Measurements from ENCODE around the gene GBP7. TPM values are rescaled to one million over a fixed set of nuclear protein-coding genes. Genes with fewer than 3 reads are reported as not detected.

GBP7 gene
- total and polyA plus RNA-seq, 12 donors = 0.14 to 3.2 (median 0.46) TPM; not detected in 2

DNA sequence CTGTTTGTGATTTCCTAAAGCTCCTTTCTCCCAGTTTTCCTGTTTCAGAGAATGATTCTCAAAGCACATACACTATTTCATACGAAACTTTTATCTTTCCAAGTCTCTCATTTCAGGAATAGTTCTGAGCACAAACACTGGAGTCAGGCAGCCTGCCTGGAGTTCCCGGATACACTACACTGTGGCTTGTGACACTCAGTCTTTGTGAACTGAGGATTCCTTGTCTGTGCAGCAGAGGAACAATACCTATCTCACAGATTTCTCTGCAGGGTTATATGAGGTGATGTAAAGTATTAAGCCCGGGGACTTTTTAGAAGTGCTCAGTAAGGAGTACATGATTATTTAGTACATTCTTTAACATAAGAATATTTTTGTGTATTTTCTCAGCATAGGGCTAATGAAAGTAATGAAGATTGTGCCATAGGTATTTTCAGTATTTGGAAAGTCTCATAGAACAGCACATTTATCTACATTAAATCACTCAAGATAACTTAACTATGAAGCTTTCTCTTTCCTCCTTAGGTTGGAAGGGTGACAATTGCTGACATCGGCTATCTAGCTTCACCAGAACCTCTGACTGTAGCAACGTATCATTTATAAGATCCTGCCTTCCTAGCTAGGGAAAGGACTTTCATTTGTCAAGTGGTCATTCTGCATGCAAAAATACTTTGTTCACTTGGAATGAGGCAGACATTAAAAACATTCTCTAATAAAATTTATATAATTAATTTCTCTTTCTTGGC lies 62.8 kb downstream of the GBP7 start:
- Histone ChIP-seq H3K36me3 (replicated peaks in 1 of 2) (peaks cover 0 to 94% of the 10 kb centered on the region in 2 donors), H3K4me1 (replicated peaks in 1 of 2) (no peaks in the 10 kb centered on the region), H3K4me3 (no peak overlapping the region), H3K27me3 (no peaks in the 10 kb centered on the region), H3K9me3 (replicated peaks in 1 of 3) (no peaks in the 10 kb centered on the region), H3K27ac (no peak overlapping the region)
- intact Hi-C loops (cut with DNase I) = loop anchor here in 1 of 2 donors (10.0 kb wide), 1 partner anchor 242 kb away; no protein-coding TSS in a partner anchor
- TF ChIP-seq, protein P1, sequence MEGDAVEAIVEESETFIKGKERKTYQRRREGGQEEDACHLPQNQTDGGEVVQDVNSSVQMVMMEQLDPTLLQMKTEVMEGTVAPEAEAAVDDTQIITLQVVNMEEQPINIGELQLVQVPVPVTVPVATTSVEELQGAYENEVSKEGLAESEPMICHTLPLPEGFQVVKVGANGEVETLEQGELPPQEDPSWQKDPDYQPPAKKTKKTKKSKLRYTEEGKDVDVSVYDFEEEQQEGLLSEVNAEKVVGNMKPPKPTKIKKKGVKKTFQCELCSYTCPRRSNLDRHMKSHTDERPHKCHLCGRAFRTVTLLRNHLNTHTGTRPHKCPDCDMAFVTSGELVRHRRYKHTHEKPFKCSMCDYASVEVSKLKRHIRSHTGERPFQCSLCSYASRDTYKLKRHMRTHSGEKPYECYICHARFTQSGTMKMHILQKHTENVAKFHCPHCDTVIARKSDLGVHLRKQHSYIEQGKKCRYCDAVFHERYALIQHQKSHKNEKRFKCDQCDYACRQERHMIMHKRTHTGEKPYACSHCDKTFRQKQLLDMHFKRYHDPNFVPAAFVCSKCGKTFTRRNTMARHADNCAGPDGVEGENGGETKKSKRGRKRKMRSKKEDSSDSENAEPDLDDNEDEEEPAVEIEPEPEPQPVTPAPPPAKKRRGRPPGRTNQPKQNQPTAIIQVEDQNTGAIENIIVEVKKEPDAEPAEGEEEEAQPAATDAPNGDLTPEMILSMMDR (IDR thresholded peaks at IDR 0.05) = no peak
- TF ChIP-seq POLR2A (IDR thresholded peaks at IDR 0.05) = no peak
- WGBS, 4 donors = 71 to 77% (median 76%) methylated on average over 5 of the region's 5 CpGs
- DNase-seq = no peak

DNA sequence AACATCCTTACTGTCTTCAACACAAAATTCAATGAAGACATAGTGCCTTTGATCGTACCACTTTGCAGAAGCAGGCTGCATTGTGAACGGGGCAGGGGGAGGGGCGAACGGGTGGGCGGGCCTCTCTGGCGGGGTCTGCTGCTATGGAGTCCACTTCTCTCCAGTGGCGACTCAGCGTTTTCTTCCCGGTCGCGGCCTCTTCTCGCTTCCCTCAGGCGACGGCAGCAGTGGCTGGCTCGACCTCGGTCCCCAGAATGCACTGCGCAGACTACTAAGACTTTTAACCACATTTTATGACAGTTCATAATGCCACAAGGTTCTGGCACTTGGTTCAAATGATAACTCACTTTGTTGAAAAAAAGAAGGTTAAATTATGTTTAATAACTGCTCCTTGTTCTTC lies 71.1 kb downstream of the GBP7 start:
- Histone ChIP-seq H3K9me3 (replicated peaks in 1 of 3) (no peaks in the 10 kb centered on the region), H3K27ac (no peak overlapping the region), H3K27me3 (no peaks in the 10 kb centered on the region), H3K36me3 (replicated peaks in 1 of 2) (peaks cover 0 to 38% of the 10 kb centered on the region in 2 donors), H3K4me1 (replicated peaks in 1 of 2) (no peaks in the 10 kb centered on the region), H3K4me3 (no peak overlapping the region)
- intact Hi-C loops (cut with DNase I) = no loop called here
- 93 to 98% (median 96%) methylated on average over 14 to 17 of the region's 17 CpGs for WGBS, 4 donors
- no peak for DNase-seq
- TF ChIP-seq, protein P1 (IDR thresholded peaks at IDR 0.05) = no peak
- no peak for TF ChIP-seq POLR2A (IDR thresholded peaks at IDR 0.05)

DNA sequence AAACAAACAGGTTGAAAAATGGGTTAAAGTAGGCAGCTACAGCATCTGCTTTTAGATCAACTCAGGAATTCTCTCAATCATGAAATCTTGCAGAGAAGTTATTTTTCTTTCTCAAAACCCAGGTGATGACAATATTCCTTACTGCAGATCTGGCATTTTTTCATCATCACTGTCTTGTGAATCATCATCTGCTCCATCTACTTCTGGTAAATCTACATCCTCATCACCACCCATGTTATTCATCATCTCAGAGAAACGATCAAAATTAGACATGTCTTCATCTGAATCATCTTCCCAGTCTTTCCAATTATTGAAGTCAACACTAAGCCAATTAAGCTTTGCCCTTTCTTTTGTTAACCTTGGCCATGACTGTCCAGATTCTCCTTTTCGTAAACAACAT lies 71.7 kb downstream of the GBP7 start:
- Histone ChIP-seq H3K9me3 (replicated peaks in 1 of 3) (no peaks in the 10 kb centered on the region), H3K4me1 (replicated peaks in 1 of 2) (no peaks in the 10 kb centered on the region), H3K27me3 (no peaks in the 10 kb centered on the region), H3K27ac (no peak overlapping the region), H3K4me3 (no peak overlapping the region), H3K36me3 (replicated peaks in 1 of 2) (peaks cover 0 to 33% of the 10 kb centered on the region in 2 donors)
- intact Hi-C loops (cut with DNase I) = no loop called here
- TF ChIP-seq POLR2A (IDR thresholded peaks at IDR 0.05) = no peak
- TF ChIP-seq, protein P1 (IDR thresholded peaks at IDR 0.05) = no peak
- WGBS, 4 donors = 73 to 84% (median 79%) methylated on average over 2 of the region's 2 CpGs
- no peak for DNase-seq

DNA sequence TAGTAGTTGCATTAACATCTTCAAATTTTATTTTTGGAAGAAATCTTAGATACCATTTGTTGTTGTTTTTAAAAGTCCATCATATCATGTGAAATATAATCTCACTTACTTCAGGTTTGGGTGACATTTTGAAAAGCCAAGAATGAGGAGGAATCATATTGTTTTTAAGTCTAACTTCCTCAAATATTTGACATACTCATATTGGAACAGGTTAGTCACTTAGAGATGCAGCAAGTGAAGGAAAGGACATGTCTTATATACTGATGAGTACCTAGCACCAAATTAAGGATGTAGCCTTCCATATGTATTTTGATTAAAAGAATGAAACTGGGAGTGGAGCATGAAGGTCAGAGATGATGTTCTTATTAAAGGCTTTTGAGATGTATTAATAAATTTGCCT lies 73.8 kb downstream of the GBP7 start:
- no peaks in the 10 kb centered on the region for H3K4me1 ChIP-seq (replicated peaks in 1 of 2)
- TF ChIP-seq, protein P1 (IDR thresholded peaks at IDR 0.05) = no peak
- TF ChIP-seq POLR2A (IDR thresholded peaks at IDR 0.05) = no peak
- no peak overlapping the region for H3K4me3 ChIP-seq
- H3K9me3 ChIP-seq (replicated peaks in 1 of 3) = no peaks in the 10 kb centered on the region
- no peak overlapping the region for H3K27ac ChIP-seq
- intact Hi-C loops (cut with DNase I) = no loop called here
- H3K27me3 ChIP-seq = no peaks in the 10 kb centered on the region
- peaks cover 0 to 11% of the 10 kb centered on the region in 2 donors for H3K36me3 ChIP-seq (replicated peaks in 1 of 2)
- DNase-seq = no peak
